Mucosa of descending colon (tissue), 3 donors: ENCODE measurements around the gene ARHGAP26. TPM values are rescaled to one million over a fixed set of nuclear protein-coding genes. Genes with fewer than 3 reads are reported as not detected.
A peak's percentile ranks its signal among the peaks of the same experiment; 100 is the strongest.

Source experiments
- ATAC-seq: fragments of 200-7000 bp; cut with Tn5 transposase; one replicate; pipeline ENCODE4 v1.9.1; 2020; ENCODE audit warnings: mild to moderate bottlenecking, moderate library complexity
- DNase-seq, 3 donors: peaks; one replicate each; pipeline ENCODE4 v3.0.0-alpha.2; 2020
- H3K36me3 ChIP-seq: fragments of 200-600 bp; one replicate; pipeline ENCODE4 v1.8.0; 2021; ENCODE audit warnings: low read depth, mild to moderate bottlenecking
- H3K4me1 ChIP-seq: fragments of 200-600 bp; one replicate; pipeline ENCODE4 v1.8.0; 2021; ENCODE audit warnings: low read depth, mild to moderate bottlenecking
- H3K4me3 ChIP-seq: fragments of 200-600 bp; one replicate; pipeline ENCODE4 v1.8.0; 2021; ENCODE audit warnings: mild to moderate bottlenecking
- H3K9me3 ChIP-seq: fragments of 200-600 bp; one replicate; pipeline ENCODE4 v1.8.0; 2021; ENCODE audit warnings: mild to moderate bottlenecking
- CTCF ChIP-seq: fragments of 200-600 bp; IDR thresholded peaks from one replicate; pipeline ENCODE4 v1.8.0; 2022; ENCODE audit warnings: antibody characterized with exemption, mild to moderate bottlenecking
- intact Hi-C, 2 donors: fragments of 100-400 bp; cut with DNase I in 1 of 2; cut with micrococcal nuclease in 1 of 2; formaldehyde crosslinking; loops; one replicate each; pipeline versions ENCODE4 v1.11.0 to v1.11.1; 2022; cut with DNase I, micrococcal nuclease
- total RNA-seq, 3 donors: library from RNA; stranded (reverse); fragmentation: NEBNext Ultra II Directional in 2 of 3; extraction: Animal tissue kit (Norgen Biotek cat#: 25700) in 2 of 3; gene quantifications; one replicate each; pipeline versions ENCODE4 v1.2.1 to v1.2.4, GENCODE V29; 2021 to 2023
- donor health status: DM: no; HTN: no; CAD: no; lungs with moderate emphysema.
- donor health status: DM: no; HTN: no; CAD: no.
- donor health status: DM: no; HTN: yes; CAD: no.

The ARHGAP26 gene
- total RNA-seq, 3 donors from 2014 or later: 52.9 to 96.0 (median 67.8) TPM

GRCh38 chr5:143245929-143246561, 475.9 kb downstream of the ARHGAP26 start:
- no peak for TF ChIP-seq CTCF
- Histone ChIP-seq H3K36me3 (no peaks in the 10 kb centered on the region), H3K9me3 (no peaks in the 10 kb centered on the region), H3K4me1 (no peaks in the 10 kb centered on the region), H3K4me3 (no peak overlapping the region)
- intact Hi-C loops: no loop called here
- ATAC-seq: no peak
- DNase-seq: no peak

GRCh38 chr5:143247134-143247815, 477.1 kb downstream of the ARHGAP26 start:
- H3K4me3 ChIP-seq: no peak overlapping the region
- no peak for TF ChIP-seq CTCF
- ATAC-seq (no peak), DNase-seq (no peak)
- intact Hi-C loops: no loop called here
- H3K36me3 ChIP-seq: no peaks in the 10 kb centered on the region
- no peaks in the 10 kb centered on the region for H3K9me3 ChIP-seq
- H3K4me1 ChIP-seq: no peaks in the 10 kb centered on the region

GRCh38 chr5:143248391-143248790, 478.2 kb downstream of the ARHGAP26 start:
- ATAC-seq (no peak), DNase-seq (no peak)
- intact Hi-C loops: no loop called here
- H3K4me3 ChIP-seq: no peak overlapping the region
- H3K4me1 ChIP-seq: no peaks in the 10 kb centered on the region
- no peaks in the 10 kb centered on the region for H3K9me3 ChIP-seq
- no peak for TF ChIP-seq CTCF
- H3K36me3 ChIP-seq: no peaks in the 10 kb centered on the region

GRCh38 chr5:143248822-143249579, 478.8 kb downstream of the ARHGAP26 start:
- DNase-seq (no peak), ATAC-seq (peak; percentile 43)
- H3K9me3 ChIP-seq: no peaks in the 10 kb centered on the region

GRCh38 chr5:143249851-143250250, 479.7 kb downstream of the ARHGAP26 start:
- ATAC-seq: no peak

More at GRCh38 chr5:143248822-143249579, 478.8 kb downstream of the ARHGAP26 start:
- Histone ChIP-seq H3K4me3 (no peak overlapping the region), H3K4me1 (no peaks in the 10 kb centered on the region), H3K36me3 (no peaks in the 10 kb centered on the region)
- no peak for TF ChIP-seq CTCF
- intact Hi-C loops: no loop called here

More at GRCh38 chr5:143249851-143250250, 479.7 kb downstream of the ARHGAP26 start:
- intact Hi-C loops: no loop called here
- Histone ChIP-seq H3K9me3 (no peaks in the 10 kb centered on the region), H3K36me3 (no peaks in the 10 kb centered on the region), H3K4me1 (no peaks in the 10 kb centered on the region), H3K4me3 (no peak overlapping the region)
- no peak for TF ChIP-seq CTCF
- DNase-seq: no peak
